ENCODE data around the gene NOBOX.
"Not testable (repeated sequence)": the region's sequence is repeated elsewhere in the genome, so short reads cannot be mapped to it uniquely, and the experiment has no call there.

GRCh38 chr7:144348625-144349024, 54.9 kb downstream of the NOBOX start:
- not testable (repeated sequence) for TF ChIP-seq CTCF (IDR thresholded peaks at IDR 0.05; ENCODE audit: poor library complexity, severe bottlenecking); RAD21 (conservative IDR thresholded peaks at IDR 0.05); SMC3 (conservative IDR thresholded peaks at IDR 0.05; ENCODE audit: poor library complexity); TAF1 (IDR thresholded peaks at IDR 0.05; ENCODE audit: low read depth); EZH2 (IDR thresholded peaks at IDR 0.05; ENCODE audit: borderline replicate concordance, insufficient read depth, low read length, poor library complexity, severe bottlenecking); POLR2AphosphoS5 (IDR thresholded peaks at IDR 0.05); REST (IDR thresholded peaks at IDR 0.05; ENCODE audit: borderline replicate concordance); EP300 (conservative IDR thresholded peaks at IDR 0.05; ENCODE audit: poor library complexity, severe bottlenecking); MXI1 (conservative IDR thresholded peaks at IDR 0.05; ENCODE audit: poor library complexity, severe bottlenecking)
